Measurements from ENCODE around the gene CFAP70. TPM values are rescaled to one million over a fixed set of nuclear protein-coding genes. Genes with fewer than 3 reads are reported as not detected.

CFAP70 gene
- total RNA-seq, 1 experiment from 2014 or later = 0.24 TPM

DNA sequence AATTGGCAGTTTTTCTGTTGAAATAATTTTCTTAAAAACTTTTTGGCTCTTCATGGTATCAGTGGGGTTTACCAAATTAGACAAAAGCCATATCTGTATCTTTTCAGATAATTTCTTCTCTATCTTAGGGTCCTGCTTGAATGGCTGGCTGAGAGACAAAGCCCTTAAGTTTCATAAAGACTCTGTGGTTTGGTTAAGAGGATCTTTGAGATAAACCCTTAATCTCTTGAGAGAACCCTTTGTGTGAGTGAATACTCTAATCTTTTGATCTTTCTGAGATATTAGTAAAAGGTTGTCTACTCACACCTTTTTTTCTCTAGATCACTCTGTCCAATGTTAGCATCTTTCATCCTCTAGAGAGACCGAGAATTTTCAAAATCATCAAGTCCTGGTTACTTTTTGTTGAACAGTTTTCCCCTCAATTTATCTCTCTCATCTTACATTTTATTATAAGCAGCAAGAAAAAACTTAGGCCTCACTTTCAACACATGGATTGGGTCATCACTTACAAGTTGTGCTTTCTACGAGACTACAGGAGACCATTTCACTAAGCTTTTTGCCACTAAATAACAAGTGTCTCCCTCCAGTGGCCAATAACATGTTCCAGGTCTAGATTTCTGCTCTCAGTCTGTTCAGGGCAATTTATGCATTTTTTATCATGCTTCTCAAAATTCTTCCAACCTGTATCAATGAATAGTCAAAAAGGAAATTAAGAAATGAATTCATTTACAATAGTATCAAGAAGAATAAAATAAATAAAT, 140.1 kb downstream of the CFAP70 start:
- Histone ChIP-seq H3K9me3 (ENCODE audit: control insufficient read depth, low read depth, low read length) (no peaks in the 10 kb centered on the region), H4K91ac (ENCODE audit: insufficient read length, low read depth, low read length) (no peak overlapping the region), H2BK5ac (ENCODE audit: insufficient read length, low read length) (no peak overlapping the region), H3K79me2 (ENCODE audit: insufficient read depth, low read length) (no peaks in the 10 kb centered on the region; the same call in 1 of the 2 replicates), H4K20me1 (ENCODE audit: control insufficient read depth, insufficient read depth, insufficient read length) (no peaks in the 10 kb centered on the region), H3K4ac (ENCODE audit: low read depth, low read length) (no peak overlapping the region), H2AK5ac (ENCODE audit: insufficient read length, low read length) (no peak overlapping the region), H2AFZ (ENCODE audit: low read length) (no peak overlapping the region), H3K27me3 (ENCODE audit: insufficient read depth, low read length) (no peaks in the 10 kb centered on the region), H3K79me1 (ENCODE audit: insufficient read depth, low read depth, low read length, poor library complexity, severe bottlenecking) (no peaks in the 10 kb centered on the region), H3K56ac (ENCODE audit: insufficient read length, low read depth, low read length) (no peak overlapping the region), H3T11ph (ENCODE audit: low read length) (no peak overlapping the region), H2BK120ac (ENCODE audit: low read depth, low read length, poor library complexity, severe bottlenecking) (no peak overlapping the region), H3K18ac (ENCODE audit: insufficient read length, low read depth, low read length) (no peak overlapping the region), H2BK15ac (ENCODE audit: low read depth, low read length) (no peak overlapping the region), H3K4me1 (ENCODE audit: insufficient read depth, low read length) (no peaks in the 10 kb centered on the region), H2BK12ac (ENCODE audit: insufficient read length, low read depth, low read length) (no peak overlapping the region), H3K23ac (ENCODE audit: insufficient read length, low read depth, low read length) (no peak overlapping the region), H4K8ac (replicated peaks; ENCODE audit: insufficient read length, low read depth, low read length) (no peak overlapping the region), H3K4me2 (ENCODE audit: insufficient read depth, insufficient read length, low read length) (no peak overlapping the region), H3K9ac (ENCODE audit: extremely low read depth, insufficient read length, low read length) (no peak overlapping the region), H4K5ac (ENCODE audit: insufficient read length, low read depth, low read length) (no peak overlapping the region), H2BK20ac (ENCODE audit: low read depth, low read length, poor library complexity, severe bottlenecking) (no peak overlapping the region), H3K23me2 (ENCODE audit: insufficient read length, low read depth, low read length, poor library complexity, severe bottlenecking) (no peaks in the 10 kb centered on the region), H3K27ac (ENCODE audit: insufficient read length, low read depth, low read length) (no peak overlapping the region), H3K14ac (ENCODE audit: insufficient read depth, low read length) (no peak overlapping the region)
- no peak for DNase-seq
- Mint-ChIP-seq H3K4me3 (no peak overlapping the region), H3K27me3 (ENCODE audit: low read depth) (no peaks in the 10 kb centered on the region), H3K36me3 (ENCODE audit: insufficient read depth in 1 of 3, low read depth in 3 of 3) (peaks cover 0 to 11% (median 10%) of the 10 kb centered on the region in 3 experiments; a peak in 5 of 7 replicates), H3K27ac (no peak overlapping the region), H3K4me1 (no peaks in the 10 kb centered on the region), H3K9me3 (no peaks in the 10 kb centered on the region)
- TF ChIP-seq, protein P1, sequence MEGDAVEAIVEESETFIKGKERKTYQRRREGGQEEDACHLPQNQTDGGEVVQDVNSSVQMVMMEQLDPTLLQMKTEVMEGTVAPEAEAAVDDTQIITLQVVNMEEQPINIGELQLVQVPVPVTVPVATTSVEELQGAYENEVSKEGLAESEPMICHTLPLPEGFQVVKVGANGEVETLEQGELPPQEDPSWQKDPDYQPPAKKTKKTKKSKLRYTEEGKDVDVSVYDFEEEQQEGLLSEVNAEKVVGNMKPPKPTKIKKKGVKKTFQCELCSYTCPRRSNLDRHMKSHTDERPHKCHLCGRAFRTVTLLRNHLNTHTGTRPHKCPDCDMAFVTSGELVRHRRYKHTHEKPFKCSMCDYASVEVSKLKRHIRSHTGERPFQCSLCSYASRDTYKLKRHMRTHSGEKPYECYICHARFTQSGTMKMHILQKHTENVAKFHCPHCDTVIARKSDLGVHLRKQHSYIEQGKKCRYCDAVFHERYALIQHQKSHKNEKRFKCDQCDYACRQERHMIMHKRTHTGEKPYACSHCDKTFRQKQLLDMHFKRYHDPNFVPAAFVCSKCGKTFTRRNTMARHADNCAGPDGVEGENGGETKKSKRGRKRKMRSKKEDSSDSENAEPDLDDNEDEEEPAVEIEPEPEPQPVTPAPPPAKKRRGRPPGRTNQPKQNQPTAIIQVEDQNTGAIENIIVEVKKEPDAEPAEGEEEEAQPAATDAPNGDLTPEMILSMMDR (conservative IDR thresholded peaks at IDR 0.05) = peak; percentile 66
- WGBS (ENCODE audit: extremely low coverage, insufficient read length, low lambda C conversion rate) = no CpG with 5 or more reads among the region's 2 CpGs

All from H9 (cell line).